Fibroblast of lung (primary cell): ENCODE measurements around the gene SGO2.

ENCODE experiments used
- EZH2 ChIP-seq: IDR thresholded peaks from 2 replicates; pipeline ENCODE4 v1.5.1; 2012; ENCODE audit warnings: low read length, control low read depth, mild to moderate bottlenecking; ENCODE audit errors: missing control alignments
- TF ChIP-seq, protein P1 (sequence below), 2 donors: IDR thresholded peaks in 1 of 2; conservative IDR thresholded peaks in 1 of 2; 1 replicate in 1 of 2; 2 replicates in 1 of 2; pipeline ENCODE4 v1.5.1; 2011 to 2012; ENCODE audit warnings: low read length in 2 of 2, control low read depth in 1 of 2, inconsistent platforms in 1 of 2, low read depth in 1 of 2, mild to moderate bottlenecking in 1 of 2

DNA sequence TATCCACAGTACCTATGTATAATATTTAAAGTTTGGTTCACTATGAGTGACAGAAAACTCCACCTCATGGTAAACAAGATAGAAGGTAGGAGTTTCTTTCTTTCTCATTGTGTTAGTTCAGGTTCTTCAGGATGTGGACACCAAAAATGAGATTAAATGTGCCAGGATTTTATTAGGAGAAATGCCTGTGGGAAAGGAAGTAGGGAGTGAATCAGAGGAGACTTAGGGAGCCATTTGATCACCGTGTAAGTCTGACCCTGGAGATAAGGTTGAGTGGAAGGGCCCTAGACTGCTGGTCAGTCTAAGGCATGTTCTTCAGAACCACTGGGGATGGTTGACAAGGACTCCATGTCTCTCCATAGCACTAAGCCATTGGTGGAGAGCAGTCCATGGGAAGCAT, 67.9 kb downstream of the SGO2 start:
- TF ChIP-seq, protein P1, sequence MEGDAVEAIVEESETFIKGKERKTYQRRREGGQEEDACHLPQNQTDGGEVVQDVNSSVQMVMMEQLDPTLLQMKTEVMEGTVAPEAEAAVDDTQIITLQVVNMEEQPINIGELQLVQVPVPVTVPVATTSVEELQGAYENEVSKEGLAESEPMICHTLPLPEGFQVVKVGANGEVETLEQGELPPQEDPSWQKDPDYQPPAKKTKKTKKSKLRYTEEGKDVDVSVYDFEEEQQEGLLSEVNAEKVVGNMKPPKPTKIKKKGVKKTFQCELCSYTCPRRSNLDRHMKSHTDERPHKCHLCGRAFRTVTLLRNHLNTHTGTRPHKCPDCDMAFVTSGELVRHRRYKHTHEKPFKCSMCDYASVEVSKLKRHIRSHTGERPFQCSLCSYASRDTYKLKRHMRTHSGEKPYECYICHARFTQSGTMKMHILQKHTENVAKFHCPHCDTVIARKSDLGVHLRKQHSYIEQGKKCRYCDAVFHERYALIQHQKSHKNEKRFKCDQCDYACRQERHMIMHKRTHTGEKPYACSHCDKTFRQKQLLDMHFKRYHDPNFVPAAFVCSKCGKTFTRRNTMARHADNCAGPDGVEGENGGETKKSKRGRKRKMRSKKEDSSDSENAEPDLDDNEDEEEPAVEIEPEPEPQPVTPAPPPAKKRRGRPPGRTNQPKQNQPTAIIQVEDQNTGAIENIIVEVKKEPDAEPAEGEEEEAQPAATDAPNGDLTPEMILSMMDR (conservative IDR thresholded peaks at IDR 0.05 in 1 of 2, IDR thresholded peaks at IDR 0.05 in 1 of 2; ENCODE audit: low read depth in 1 of 2, low read length in 2 of 2), result no peak
- TF ChIP-seq EZH2, result no peak
